GM23248 (cell line): Measurements from ENCODE around the gene SLC13A4. TPM values are rescaled to one million over a fixed set of nuclear protein-coding genes. Genes with fewer than 3 reads are reported as not detected.

Source experiments
- DNase-seq: peaks from one replicate; pipeline ENCODE4 v3.0.0-alpha.2; 2015
- H2AFZ ChIP-seq: fragments of 200-600 bp; sonication (generic); 2 replicates; pipeline ENCODE4 v1.6.1; 2016; ENCODE audit warnings: antibody characterized with exemption
- H3F3A ChIP-seq: fragments of 200-600 bp; sonication (generic); 2 replicates; pipeline ENCODE4 v1.6.1; 2016; ENCODE audit warnings: mild to moderate bottlenecking, antibody characterized with exemption, mixed run types; ENCODE audit not compliant: insufficient read depth
- H3K27ac ChIP-seq: fragments of 200-600 bp; sonication (generic); 2 replicates; pipeline ENCODE4 v1.5.1; 2016; ENCODE audit warnings: mild to moderate bottlenecking
- H3K27me3 ChIP-seq: fragments of 200-600 bp; sonication (generic); replicated peaks from 2 replicates; pipeline ENCODE4 v1.6.1; 2016; ENCODE audit warnings: mild to moderate bottlenecking; ENCODE audit not compliant: insufficient read depth
- H3K36me3 ChIP-seq: fragments of 200-600 bp; sonication (generic); 2 replicates; pipeline ENCODE4 v1.6.1; 2016; ENCODE audit warnings: low read depth, mild to moderate bottlenecking
- H3K4me1 ChIP-seq: fragments of 200-600 bp; sonication (generic); 2 replicates; pipeline ENCODE4 v1.6.1; 2016; ENCODE audit warnings: mild to moderate bottlenecking; ENCODE audit not compliant: insufficient read depth
- H3K4me2 ChIP-seq: fragments of 200-600 bp; sonication (generic); one replicate; pipeline ENCODE4 v1.6.1; 2016; ENCODE audit warnings: mild to moderate bottlenecking; ENCODE audit not compliant: unreplicated experiment
- H3K4me3 ChIP-seq: fragments of 200-600 bp; sonication (generic); 2 replicates; pipeline ENCODE4 v1.5.1; 2016; ENCODE audit warnings: mild to moderate bottlenecking
- H3K79me2 ChIP-seq: fragments of 200-600 bp; sonication (generic); 2 replicates; pipeline ENCODE4 v1.6.1; 2016; ENCODE audit warnings: mild to moderate bottlenecking; ENCODE audit not compliant: insufficient read depth
- H3K9ac ChIP-seq: fragments of 200-600 bp; sonication (generic); 2 replicates; pipeline ENCODE4 v1.6.1; 2016; ENCODE audit warnings: mild to moderate bottlenecking
- H3K9me2 ChIP-seq: fragments of 200-600 bp; sonication (generic); 2 replicates; pipeline ENCODE4 v1.6.1; 2016; ENCODE audit warnings: mixed run types, mild to moderate bottlenecking, moderate library complexity; ENCODE audit not compliant: insufficient read depth
- H3K9me3 ChIP-seq: fragments of 200-600 bp; sonication (generic); one replicate; pipeline ENCODE4 v1.6.1; 2017; ENCODE audit warnings: low read depth
- H4K20me1 ChIP-seq: fragments of 200-600 bp; sonication (generic); 2 replicates; pipeline ENCODE4 v1.6.0; 2016; ENCODE audit not compliant: insufficient read depth
- EZH2 ChIP-seq: fragments of 200-600 bp; sonication (generic); IDR thresholded peaks from 2 replicates; pipeline ENCODE4 v1.6.1; 2018; ENCODE audit warnings: antibody characterized with exemption, mild to moderate bottlenecking; ENCODE audit not compliant: insufficient read depth, poor library complexity, severe bottlenecking
- EZH2phosphoT487 ChIP-seq: fragments of 200-600 bp; sonication (generic); IDR thresholded peaks from 2 replicates; pipeline ENCODE4 v1.6.1; 2018; ENCODE audit warnings: antibody characterized with exemption, moderate library complexity, mild to moderate bottlenecking, low read depth; ENCODE audit not compliant: insufficient read depth
- WGBS, 2 experiments: methylation state at CpG; one replicate each; pipeline ENCODE4 v1.1.6; 2015 to 2017; ENCODE audit warnings: low lambda C conversion rate in 2 of 2, low coverage in 1 of 2; ENCODE audit errors: missing lambda C conversion rate in 2 of 2; 5-methylcytosine and 5-hydroxymethylcytosine counted together
- in situ Hi-C: fragments of 300-500 bp; cut with MboI; formaldehyde crosslinking; loops from 2 replicates; pipeline ENCODE4 v1.15.0; 2020
- polyA plus RNA-seq: library from polyadenylated mRNA; unstranded; fragments of >200 nt; fragmentation: Nextera tagmentation; extraction: Ambion mirVana; gene quantifications from 2 replicates; pipeline ENCODE4 v1.2.1, GENCODE V29; 2016
- small RNA-seq: library from RNA; depleted of rRNA; stranded (forward); fragments of <200 nt; gene quantifications from one replicate; pipeline ENCODE3, GENCODE V24; 2014; ENCODE audit warnings: low read depth, low replicate concordance
- total RNA-seq: library from RNA; depleted of rRNA; stranded (reverse); fragments of >200 nt; shearing (Covaris generic); gene quantifications from 2 replicates; pipeline ENCODE4 v1.2.3, GENCODE V29; 2014; rRNA removed

SLC13A4 gene
- total and polyA plus RNA-seq, 2 experiments from 2014 or later: 0.11 to 1.9 TPM

- H3K27me3 ChIP-seq: no peaks in the 10 kb centered on the region
- no peaks in the 10 kb centered on the region for H3K9me2 ChIP-seq
- H3K27ac ChIP-seq: no peak overlapping the region
- no peaks in the 10 kb centered on the region for H3K79me2 ChIP-seq
- no peak for DNase-seq
- in situ Hi-C loops: no loop called here
- no peak overlapping the region for H3K4me2 ChIP-seq
- H3K9me3 ChIP-seq: no peaks in the 10 kb centered on the region
- no peak overlapping the region for H3K4me3 ChIP-seq
- H3K9ac ChIP-seq: no peak overlapping the region
- H4K20me1 ChIP-seq: no peaks in the 10 kb centered on the region
- TF ChIP-seq EZH2phosphoT487 (no peak), EZH2 (no peak)
- no peaks in the 10 kb centered on the region for H3K4me1 ChIP-seq
- peaks cover 20% of the 10 kb centered on the region for H3K36me3 ChIP-seq
- no peaks in the 10 kb centered on the region for H3F3A ChIP-seq
- 98 to 99% methylated on average over 7 of the region's 7 CpGs for WGBS, 2 experiments
- no peak overlapping the region for H2AFZ ChIP-seq
These were observed 93.7 kb downstream of the SLC13A4 start for GRCh38 chr7:135634191-135634878.

Small RNA genes within 50 kb of the gene (small RNA-seq; reads per million reads assigned to genes)
- gene RNU6-1154P: not detected

Other genes with a start within 250 kb of the SLC13A4 start
- gene CNOT4, start 218.1 kb downstream of the SLC13A4 start, total RNA-seq: 6.7 and 9.1 TPM in 2 replicates
- 18.2 and 18.4 TPM in 2 replicates for gene CNOT4, start 218.1 kb downstream of the SLC13A4 start, polyA plus RNA-seq
- gene NUP205, start 170.3 kb downstream of the SLC13A4 start, total RNA-seq: 31.8 and 45.7 TPM in 2 replicates
- 17.4 and 18.5 TPM in 2 replicates for gene NUP205, start 170.3 kb downstream of the SLC13A4 start, polyA plus RNA-seq
- 11.3 and 16.9 TPM in 2 replicates for gene STMP1, start 65.7 kb downstream of the SLC13A4 start, total RNA-seq
- 93.2 and 97.0 TPM in 2 replicates for gene STMP1, start 65.7 kb downstream of the SLC13A4 start, polyA plus RNA-seq
- gene FAM180A, start 20.6 kb upstream of the SLC13A4 start, total RNA-seq: 53.5 and 60.1 TPM in 2 replicates
- 50.3 and 52.5 TPM in 2 replicates for gene FAM180A, start 20.6 kb upstream of the SLC13A4 start, polyA plus RNA-seq
- 145 and 159 TPM in 2 replicates for gene MTPN, start 249.2 kb upstream of the SLC13A4 start, total RNA-seq
- gene MTPN, start 249.2 kb upstream of the SLC13A4 start, polyA plus RNA-seq: 130 and 133 TPM in 2 replicates